Measurements from ENCODE around the gene ZNF281. TPM values are rescaled to one million over a fixed set of nuclear protein-coding genes. Genes with fewer than 3 reads are reported as not detected.

ZNF281 gene
- total RNA-seq, 6 experiments from 2014 or later: 12.6 to 15.2 (median 13.8) TPM

DNA sequence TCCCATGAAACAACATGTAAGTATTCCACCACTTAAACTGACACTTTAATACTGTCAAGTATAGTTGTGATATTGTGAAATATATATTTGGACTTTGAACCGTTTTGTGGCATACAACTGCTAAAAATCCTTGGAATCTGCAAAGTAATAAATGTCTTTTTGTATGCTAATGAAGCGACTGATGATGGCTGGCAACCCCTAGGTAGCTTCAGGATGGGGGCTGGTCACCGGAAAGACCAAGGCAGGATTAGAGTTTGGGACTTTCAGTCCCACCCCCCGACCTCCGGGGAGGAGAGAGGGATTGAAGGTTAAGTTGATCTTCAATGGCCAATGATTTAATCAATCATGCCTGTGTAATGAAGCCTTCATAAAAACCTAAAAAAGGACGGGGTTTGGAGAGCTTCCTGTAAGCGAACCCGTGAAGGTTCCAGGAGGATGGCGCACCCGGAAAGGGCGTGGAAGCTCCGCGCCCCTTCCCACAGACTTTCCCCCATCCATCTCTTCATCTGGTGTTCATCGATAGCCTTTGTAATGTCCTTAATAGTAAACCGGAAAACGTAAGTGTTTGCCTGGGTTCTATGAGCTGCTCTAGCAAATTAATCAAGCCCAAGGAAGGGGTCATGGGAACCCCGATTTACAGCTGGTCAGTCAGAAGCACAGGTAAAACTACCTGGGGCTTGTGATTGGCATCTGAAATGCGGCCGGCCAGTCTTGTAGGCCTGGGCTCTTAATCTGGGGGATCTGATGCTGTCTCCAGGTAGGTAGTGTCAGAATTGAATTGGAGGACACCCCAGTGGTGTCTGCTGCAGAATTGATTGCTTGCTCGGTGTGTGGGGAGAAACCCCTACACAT is 1.8 kb upstream of the ZNF281 start:
- H3K27me3 ChIP-seq: no peaks in the 10 kb centered on the region
- H3K36me3 ChIP-seq: peaks cover 0 to 4% (median 0%) of the 10 kb centered on the region in 4 donors
- peak; percentile 62 to 80 (median 72) for DNase-seq
- H3K4me3 ChIP-seq: peak overlapping the region; percentile 20 to 85 (median 84)
- no peaks in the 10 kb centered on the region for H3K9me3 ChIP-seq
- TF ChIP-seq, protein P1, sequence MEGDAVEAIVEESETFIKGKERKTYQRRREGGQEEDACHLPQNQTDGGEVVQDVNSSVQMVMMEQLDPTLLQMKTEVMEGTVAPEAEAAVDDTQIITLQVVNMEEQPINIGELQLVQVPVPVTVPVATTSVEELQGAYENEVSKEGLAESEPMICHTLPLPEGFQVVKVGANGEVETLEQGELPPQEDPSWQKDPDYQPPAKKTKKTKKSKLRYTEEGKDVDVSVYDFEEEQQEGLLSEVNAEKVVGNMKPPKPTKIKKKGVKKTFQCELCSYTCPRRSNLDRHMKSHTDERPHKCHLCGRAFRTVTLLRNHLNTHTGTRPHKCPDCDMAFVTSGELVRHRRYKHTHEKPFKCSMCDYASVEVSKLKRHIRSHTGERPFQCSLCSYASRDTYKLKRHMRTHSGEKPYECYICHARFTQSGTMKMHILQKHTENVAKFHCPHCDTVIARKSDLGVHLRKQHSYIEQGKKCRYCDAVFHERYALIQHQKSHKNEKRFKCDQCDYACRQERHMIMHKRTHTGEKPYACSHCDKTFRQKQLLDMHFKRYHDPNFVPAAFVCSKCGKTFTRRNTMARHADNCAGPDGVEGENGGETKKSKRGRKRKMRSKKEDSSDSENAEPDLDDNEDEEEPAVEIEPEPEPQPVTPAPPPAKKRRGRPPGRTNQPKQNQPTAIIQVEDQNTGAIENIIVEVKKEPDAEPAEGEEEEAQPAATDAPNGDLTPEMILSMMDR (IDR thresholded peaks at IDR 0.05): no peak
- peak; percentile 73 for TF ChIP-seq POLR2A (IDR thresholded peaks at IDR 0.05)
- peak overlapping the region; percentile 92 to 94 (median 93) for H3K27ac ChIP-seq
- intact Hi-C loops (cut with DNase I): loop anchor here in 1 of 2 donors (10.0 kb wide), 1 partner anchor 47 kb away; no protein-coding TSS in a partner anchor
- 21% methylated on average over 19 of the region's 20 CpGs for WGBS (ENCODE audit: insufficient coverage, low coverage, low lambda C conversion rate, missing lambda C conversion rate)
- peaks cover 0 to 50% (median 18%) of the 10 kb centered on the region in 4 donors for H3K4me1 ChIP-seq
- ATAC-seq: peak; percentile 37 to 62 (median 50)

- Histone ChIP-seq H3K4me3 (peak overlapping the region; percentile 84 to 90 (median 85)), H3K9me3 (no peaks in the 10 kb centered on the region), H3K27me3 (no peaks in the 10 kb centered on the region), H3K27ac (peak overlapping the region; percentile 92 to 94 (median 93)), H3K36me3 (peaks cover 0 to 4% (median 0%) of the 10 kb centered on the region in 4 donors), H3K4me1 (peaks cover 0 to 51% (median 15%) of the 10 kb centered on the region in 4 donors)
- intact Hi-C loops (cut with DNase I): loop anchor here in 1 of 2 donors (10.0 kb wide), 1 partner anchor 46 kb away; no protein-coding TSS in a partner anchor
- DNase-seq (no peak), ATAC-seq (peak; percentile 22 to 31 (median 25))
- 2% methylated on average over 8 of the region's 8 CpGs for WGBS (ENCODE audit: insufficient coverage, low coverage, low lambda C conversion rate, missing lambda C conversion rate)
- TF ChIP-seq POLR2A (IDR thresholded peaks at IDR 0.05): no peak
- TF ChIP-seq, protein P1 (IDR thresholded peaks at IDR 0.05): no peak
Observed at GRCh38 chr1:200410566-200410878, 686 bp upstream of the ZNF281 start.

DNA sequence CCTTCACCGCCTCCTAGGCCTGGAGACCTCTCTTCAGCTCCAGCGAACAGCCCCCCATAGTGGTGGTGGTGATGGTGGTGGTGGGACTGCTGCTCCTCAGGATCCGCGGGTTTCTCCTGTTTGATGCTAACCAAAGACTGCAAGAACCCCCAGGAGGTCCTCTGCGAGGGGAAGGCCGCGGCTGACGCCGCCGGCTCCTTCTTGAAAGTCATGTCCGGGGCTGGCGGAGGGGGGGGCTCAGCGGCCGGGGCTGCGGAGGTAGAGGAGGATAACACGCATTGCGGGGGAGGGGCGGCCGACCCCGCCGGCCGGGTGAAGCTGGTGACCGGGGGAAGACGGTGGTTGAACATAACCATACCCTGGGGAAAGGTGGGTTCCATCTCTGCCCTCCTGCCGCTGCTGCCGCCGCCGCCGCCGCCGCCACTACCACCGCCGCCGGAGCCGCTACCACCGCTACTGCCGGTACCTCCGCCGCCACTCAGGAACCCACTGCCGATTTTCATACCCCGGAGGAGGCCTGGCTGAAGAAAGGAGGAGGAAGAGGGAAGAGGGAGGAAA is 554 bp downstream of the ZNF281 start:
- Histone ChIP-seq H3K4me3 (peak overlapping the region; percentile 84 to 90 (median 85)), H3K27me3 (no peaks in the 10 kb centered on the region), H3K36me3 (peaks cover 0 to 4% (median 0%) of the 10 kb centered on the region in 4 donors), H3K27ac (peak overlapping the region; percentile 92 to 94 (median 93)), H3K4me1 (peaks cover 0 to 55% (median 14%) of the 10 kb centered on the region in 4 donors), H3K9me3 (no peaks in the 10 kb centered on the region)
- intact Hi-C loops (cut with DNase I): no loop called here
- ATAC-seq: peak; percentile 0 to 10 (median 6)
- TF ChIP-seq POLR2A (IDR thresholded peaks at IDR 0.05): no peak
- TF ChIP-seq, protein P1 (IDR thresholded peaks at IDR 0.05): no peak
- WGBS (ENCODE audit: insufficient coverage, low coverage, low lambda C conversion rate, missing lambda C conversion rate): 0% methylated on average over 5 of the region's 41 CpGs
- DNase-seq: peak; percentile 56 to 66 (median 61)

DNA sequence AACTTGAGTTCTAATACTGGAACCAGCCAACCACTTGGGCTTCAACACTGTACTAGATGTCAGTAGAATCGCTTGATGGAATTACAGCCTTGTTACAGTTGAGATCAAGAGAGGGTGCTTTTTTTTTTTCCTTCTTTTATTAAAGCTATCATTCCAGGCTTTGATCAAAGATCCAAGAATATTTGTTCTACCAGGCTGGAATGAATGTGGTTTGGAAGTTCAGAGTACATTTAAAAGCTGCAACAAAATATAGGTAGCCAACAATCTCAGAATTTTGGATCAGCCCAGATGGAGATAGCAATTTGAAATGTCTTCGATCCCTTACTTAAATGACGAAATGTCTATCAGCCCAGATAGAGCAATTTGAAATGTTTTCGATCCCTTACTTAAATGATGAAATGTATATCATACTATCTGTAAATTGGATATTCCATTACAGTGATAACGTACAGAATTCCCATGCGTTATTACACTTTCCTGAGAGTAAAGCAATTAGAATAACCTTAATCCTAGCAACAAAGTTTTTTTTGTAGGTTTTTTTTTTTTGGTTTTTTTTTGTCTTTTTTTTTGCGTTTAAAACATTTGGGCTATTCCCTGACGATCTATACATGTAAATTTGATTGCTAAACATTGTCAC is 3.6 kb downstream of the ZNF281 start:
- 58% methylated on average over 8 of the region's 8 CpGs for WGBS (ENCODE audit: insufficient coverage, low coverage, low lambda C conversion rate, missing lambda C conversion rate)
- ATAC-seq (peak in 1 of 4 donors; percentile 1), DNase-seq (no peak)
- intact Hi-C loops (cut with DNase I): no loop called here
- H3K27ac ChIP-seq: peak overlapping the region; percentile 19 to 94 (median 81)
- peaks cover 0 to 4% (median 0%) of the 10 kb centered on the region in 4 donors for H3K36me3 ChIP-seq
- H3K4me3 ChIP-seq: peak overlapping the region in 1 of 3 donors; percentile 20
- no peaks in the 10 kb centered on the region for H3K27me3 ChIP-seq
- peaks cover 0 to 69% (median 14%) of the 10 kb centered on the region in 4 donors for H3K4me1 ChIP-seq
- TF ChIP-seq, protein P1 (IDR thresholded peaks at IDR 0.05): no peak
- no peak for TF ChIP-seq POLR2A (IDR thresholded peaks at IDR 0.05)
- no peaks in the 10 kb centered on the region for H3K9me3 ChIP-seq
